Activated CD4-positive, alpha-beta T cell treated with anti-CD3 and anti-CD28 coated beads, Interleukin-2, Interleukin-6, amounts not matched to agents 100 ng/mL and 50 ng/mL, durations not matched to agents 16 hours and 8 hours (primary cell): ENCODE data around the gene PALM.

Experiments used
- DNase-seq: peaks from one replicate; pipeline ENCODE4 v3.0.0-alpha.2; 2020

The PALM gene

DNA sequence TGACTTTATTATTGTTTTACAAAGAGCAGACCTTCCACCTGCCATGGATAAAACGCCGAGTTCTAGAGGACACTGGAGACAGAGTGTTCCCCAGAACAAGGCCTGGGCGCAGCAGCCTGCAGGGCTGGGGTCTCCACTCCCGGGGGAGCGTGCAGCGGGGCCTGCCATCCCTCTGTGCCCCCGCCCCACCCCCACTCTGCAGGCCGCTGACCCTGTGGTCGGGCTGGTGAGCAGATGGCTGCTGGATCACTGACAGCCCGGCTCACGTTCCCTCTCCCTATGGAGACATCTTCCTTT is 79.9 kb downstream of the PALM start:
- DNase-seq = no peak

DNA sequence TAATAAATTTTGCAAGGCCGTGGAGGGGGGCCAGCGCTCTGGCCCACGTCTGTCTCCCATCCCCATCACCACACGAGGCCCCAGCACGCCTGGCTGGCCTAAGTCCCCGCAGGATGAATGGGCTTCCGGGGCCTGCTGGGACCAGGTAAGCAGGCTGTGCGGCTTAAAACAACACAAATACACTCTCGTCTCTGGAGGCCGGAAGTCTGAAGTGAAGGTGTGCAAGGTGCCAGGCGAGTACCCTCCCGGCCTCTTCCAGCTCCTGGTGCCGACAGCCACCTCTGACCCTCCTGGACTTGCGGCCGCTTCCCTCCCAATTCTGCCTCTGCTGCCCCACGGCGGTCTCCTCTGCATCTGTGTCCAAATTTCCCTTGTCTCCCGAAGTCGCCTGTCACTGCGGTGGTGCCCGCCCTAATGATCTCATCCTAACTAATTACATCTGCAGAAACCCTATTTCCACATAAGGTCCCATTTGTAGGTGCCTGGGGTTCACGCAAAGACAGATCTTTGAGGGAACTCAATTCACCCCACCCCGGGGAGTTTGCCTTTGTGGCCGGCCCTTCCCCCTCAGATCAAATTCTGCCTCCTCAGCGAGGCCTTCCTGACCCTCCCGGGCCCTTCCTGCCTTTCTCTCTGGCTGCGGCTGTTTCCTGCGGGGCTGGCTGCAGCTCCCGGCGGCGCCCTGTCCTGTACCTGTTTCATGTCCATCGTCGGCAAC is 80.4 kb downstream of the PALM start:
- DNase-seq = no peak

DNA sequence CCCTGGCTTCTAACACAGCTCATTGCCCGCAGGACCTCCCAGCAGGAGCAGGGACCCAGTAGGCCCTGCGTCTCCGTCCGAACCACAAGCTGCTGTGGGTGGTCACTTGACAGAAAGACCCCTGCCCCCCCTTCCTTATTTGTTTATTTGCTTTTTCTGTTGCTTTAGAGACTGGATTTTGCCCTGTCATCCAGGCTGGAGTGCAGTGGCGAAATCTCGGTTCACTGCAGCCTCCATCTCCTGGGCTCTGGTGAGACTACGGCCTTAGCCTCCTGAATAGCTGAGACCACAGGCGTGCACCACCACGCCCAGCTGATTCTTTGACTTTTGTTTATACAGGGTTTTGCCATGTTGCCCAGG is 80.9 kb downstream of the PALM start:
- no peak for DNase-seq

DNA sequence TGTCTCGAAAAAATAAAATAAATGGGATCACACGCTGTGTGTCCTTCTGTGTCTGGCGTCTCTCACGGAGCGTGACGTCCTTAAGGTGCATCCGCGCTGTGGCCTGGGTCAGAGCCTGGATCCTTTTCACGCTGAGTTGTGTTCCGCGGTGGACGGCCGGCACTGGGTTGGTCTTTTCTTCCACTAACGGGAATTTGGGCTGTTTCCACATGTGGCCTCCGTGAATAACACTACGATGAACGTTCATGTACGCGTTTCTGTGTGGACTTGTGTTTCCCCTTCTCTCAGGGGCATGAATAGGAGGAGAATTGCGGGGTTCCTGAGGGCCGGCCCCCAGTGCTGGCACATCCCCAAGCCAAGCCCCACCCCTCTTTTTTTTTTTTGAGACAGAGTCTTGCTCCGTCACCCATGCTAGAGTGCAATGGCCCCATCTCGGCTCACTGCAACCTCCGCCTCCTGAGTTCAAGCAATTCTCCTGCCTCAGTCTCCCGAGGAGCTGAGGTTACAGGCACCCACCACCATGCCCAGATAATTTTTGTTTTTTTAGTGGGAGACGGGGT is 82.4 kb downstream of the PALM start:
- no peak for DNase-seq

DNA sequence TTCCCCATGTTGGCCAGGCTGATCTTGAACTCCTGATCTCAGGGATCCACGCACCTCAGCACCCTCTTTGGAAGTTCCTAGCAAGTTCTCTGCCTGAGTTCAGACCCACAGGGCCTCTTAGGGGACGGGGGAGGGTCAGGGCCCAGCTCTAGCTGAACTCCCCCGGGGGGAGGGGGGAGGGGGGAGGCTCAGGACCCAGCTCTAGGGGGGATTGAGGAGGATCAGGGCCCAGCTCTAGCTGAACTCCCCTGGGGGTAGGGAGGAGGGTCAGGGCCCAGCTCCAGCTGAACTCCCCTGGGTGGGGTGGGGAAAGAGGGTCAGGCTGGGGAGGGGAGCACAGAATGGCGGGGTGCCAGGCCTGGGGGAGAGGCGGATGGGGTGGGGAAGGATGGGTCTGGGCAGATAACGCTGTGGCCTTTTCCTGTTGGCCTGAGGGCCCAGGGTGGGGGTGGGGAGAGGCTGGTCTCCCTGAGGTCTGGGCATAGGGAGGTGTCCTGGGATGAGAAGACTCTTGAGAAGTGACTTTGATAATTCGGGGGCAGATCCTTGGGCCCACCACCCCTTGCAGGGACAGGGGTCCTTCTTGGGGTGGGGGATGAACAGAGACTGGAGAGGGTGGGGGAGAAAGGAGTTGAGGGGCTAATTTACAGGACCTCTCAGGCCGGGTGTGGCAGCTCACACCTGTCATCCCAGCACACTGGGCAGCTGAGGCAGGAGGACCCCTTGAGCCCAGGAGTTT is 83.0 kb downstream of the PALM start:
- DNase-seq = no peak

DNA sequence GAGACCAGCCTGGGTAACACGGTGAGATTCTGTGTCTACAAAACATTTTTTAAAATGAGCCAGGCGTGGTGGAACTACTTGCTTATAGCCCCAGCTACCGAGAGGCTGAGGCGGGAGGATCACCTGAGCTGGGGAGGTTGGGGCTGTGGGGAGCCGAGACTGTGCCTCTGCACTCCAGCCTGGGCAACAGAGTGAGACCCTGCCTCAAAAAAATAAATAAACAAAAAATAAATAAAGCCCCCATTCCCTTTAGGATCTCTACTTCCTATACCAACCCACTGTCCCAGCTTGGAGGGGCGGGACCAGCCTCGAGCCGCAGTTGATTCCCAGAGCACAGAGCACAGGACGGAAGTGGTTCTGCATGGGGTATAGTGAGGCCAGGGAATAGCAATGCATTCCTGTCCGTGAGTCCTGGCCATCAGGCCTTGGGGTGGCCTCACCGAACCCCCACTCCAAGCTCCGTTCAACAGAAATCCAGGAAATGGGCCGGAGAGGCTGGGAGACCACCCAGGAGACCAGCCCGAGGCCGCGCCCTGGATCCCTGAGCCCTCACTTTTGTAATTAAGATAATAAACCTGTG is 83.7 kb downstream of the PALM start:
- DNase-seq = no peak

DNA sequence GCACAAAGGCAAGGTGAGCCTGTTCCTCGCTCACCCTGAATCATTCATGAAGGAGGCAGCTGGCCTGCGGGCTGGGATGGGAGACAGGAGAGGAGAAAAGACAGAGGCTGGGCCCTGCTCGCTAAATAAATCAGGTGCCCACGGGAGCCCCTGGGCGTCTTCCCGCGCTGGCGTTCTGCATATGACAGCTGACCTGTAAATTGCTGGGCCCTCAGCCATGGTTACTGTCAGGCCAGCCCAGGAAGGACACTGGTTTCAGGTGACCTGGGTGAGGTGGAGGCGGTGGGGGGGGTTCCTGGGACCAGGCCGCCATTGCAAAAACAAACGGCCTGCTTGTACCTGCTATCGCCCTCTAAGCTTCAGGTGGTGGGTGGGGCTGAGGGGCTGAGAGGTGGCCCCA is 85.1 kb downstream of the PALM start:
- DNase-seq = no peak

DNA sequence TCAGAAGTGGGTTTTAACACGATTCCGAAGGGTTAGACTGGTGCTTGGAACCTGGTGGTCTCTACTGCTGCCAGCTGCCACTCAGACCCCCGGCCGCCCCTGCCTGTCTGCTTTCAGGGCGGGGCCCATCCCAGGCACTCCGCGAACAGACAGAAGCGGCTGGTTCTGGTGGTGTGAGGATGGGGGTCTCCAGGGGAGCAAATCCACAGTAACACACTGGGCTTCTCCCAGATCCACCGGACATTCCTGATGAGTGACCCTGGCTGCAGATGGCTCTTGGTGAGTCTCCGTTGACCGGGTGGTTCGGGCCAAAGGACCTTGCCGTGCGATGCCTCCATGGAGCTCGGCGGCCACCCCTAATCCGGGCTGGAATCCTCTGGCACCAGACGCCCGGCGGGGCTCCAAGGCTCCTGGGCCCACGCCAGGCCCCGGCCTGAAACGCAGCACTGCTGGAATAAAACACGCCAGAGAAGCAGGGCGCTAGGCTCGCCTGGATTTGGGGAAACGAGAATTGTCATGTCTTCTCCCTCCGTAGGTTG is 86.4 kb downstream of the PALM start:
- no peak for DNase-seq

DNA sequence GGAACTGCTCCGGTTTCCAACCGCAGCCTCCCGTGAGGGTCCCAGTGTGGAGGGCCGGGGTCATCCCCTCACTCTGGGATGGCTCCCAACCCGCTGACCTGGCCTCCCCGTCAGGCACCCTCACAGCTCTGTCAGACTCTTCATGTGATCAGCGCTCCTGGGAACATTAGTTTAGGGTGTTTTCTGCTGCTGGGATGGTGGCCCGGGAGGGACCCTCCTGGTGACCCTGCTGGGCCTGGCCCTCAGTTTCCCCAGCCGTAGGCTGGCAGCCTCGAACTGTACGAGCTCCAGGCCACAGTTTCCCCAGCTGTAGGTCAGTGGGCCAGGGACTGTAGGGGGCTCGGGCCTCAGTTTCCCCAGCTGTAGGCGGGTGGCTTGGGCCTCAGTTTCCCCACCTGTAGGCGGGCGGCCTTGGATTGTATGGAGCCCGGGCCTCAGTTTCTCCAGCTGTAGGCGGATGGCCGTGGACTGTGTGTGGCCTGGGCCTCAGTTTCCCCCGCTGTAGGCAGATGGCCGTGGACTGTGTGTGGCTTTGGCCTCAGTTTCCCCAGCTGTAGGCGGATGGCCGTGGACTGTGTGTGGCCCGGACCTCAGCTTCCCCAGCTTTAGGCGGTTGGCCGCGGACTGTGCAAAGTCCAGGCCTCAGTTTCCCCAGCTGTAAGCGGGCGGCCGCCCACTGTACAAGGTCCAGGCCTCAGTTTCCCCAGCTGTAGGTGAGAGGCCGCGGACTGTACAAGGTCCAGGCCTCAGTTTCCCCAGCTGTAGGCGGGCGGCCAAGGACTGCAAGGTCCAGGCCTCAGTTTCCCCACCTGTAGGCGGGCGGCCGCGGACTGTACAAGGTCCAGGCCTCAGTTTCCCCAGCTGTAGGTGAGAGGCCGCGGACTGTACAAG is 87.2 kb downstream of the PALM start:
- DNase-seq = no peak

DNA sequence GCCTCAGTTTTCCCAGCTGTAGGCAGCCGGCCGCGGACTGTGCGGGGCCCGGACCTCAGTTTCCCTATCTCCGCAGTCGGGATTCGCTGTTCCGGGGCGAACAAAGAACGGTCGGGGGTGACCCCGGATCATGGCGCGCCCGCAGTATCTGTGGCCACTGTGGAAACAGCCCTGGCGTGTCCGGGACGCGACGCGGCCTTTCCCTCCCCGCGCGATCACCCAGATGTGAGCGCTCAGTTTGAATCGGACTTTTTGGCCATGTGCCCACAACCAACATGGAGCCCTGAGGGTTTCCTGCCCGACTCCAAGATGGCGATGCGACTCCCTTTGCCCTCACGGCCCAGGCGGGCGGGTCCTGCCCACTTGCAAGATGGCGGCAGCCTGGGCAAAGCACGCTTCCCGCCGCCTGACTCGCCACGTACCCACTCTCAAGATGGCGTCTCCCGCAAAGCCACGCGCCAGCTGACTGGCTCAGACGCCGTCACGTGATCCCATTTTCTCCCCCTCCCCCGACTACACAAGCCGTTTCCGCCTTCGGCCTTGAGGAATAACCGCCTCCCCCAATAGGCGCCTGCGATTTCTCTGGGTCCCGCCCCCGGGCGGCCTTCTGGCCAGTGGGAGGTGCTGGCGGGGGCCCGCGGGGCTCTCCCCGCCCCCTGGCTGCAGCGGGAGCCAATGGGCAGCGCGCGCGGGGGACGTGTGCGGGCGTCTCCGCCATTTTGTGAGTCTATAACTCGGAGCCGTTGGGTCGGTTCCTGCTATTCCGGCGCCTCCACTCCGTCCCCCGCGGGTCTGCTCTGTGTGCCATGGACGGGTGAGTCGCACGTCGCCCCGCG is 88.2 kb downstream of the PALM start, which contains the start of gene PTBP1:
PTBP1 (plus strand) TSS at position 761 of the 836 bp plus-strand sequence; CDS start at position 807, 46 bp downstream.
- peak; percentile 100 for DNase-seq
